Measurements from ENCODE around the gene CD52. TPM values are rescaled to one million over a fixed set of nuclear protein-coding genes. Genes with fewer than 3 reads are reported as not detected.
"Not testable (repeated sequence)": the region's sequence is repeated elsewhere in the genome, so short reads cannot be mapped to it uniquely, and the experiment has no call there.

The CD52 gene
- total RNA-seq, 2 experiments from 2014 or later, result 1,078 to 1,088 TPM

GRCh38 chr1:26296340-26297056, 21.3 kb upstream of the CD52 start:
- POLR2A ChIA-PET, result interaction anchor here (0.8 to 1.9 kb wide), 3 partner anchors 9 to 21 kb away, joined by 3 to 6 read pairs (median 4); partner anchors contain the start of genes CD52 and UBXN11
- H3K27ac Mint-ChIP-seq, result peak overlapping the region; percentile 77

DNA sequence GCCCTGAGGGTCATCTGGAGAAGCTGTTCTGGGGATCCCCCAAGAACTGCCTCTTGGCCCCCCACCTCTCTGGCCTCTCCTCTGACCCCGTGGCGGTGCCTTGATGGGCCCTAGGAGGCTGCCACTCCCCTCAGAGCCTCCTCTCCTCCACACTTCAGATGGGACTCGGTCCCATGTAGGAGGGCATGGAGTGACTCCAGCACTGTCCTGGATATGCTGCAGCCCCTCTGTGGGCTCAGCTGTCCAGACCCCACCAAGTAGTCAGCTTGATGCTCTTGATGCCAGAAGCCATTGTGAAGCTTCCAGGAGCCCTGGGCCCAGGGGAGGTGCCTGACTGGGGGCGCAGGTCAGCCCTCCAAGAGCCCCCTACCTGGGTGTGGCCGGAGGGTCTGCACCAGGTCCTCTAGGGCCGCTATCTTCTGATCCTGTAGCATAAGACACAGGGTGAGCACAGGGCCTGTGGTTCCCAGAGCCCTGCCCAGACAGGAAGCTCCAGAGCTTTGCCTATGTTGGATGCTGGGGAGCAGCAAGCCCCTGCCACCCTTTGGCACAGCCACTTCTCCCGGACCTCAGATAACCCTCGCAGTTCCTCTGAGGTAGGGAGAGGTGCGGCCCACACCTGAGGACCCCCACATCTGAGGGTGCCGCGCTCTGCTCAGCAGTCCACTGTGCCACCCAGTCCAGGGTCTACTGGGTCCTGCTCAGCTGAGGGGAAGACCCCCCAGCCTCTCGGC, 20.5 kb upstream of the CD52 start:
- Mint-ChIP-seq H3K4me3 (no peak overlapping the region), H3K4me1 (peaks cover 14% of the 10 kb centered on the region), H3K9me3 (no peaks in the 10 kb centered on the region), H3K27ac (no peak overlapping the region), H3K27me3 (no peaks in the 10 kb centered on the region), H3K36me3 (peaks cover 9% of the 10 kb centered on the region)
- POLR2A ChIA-PET, result interaction anchor here (1.1 to 1.9 kb wide), 3 partner anchors 8 to 9 kb away, joined by 3 to 6 read pairs (median 6); partner anchors contain the start of gene UBXN11
- no peak for DNase-seq
- ATAC-seq (ENCODE audit: low read depth), result no peak

More at GRCh38 chr1:26296340-26297056, 21.3 kb upstream of the CD52 start:
- peaks cover 20% of the 10 kb centered on the region for H3K4me1 Mint-ChIP-seq
- H3K36me3 Mint-ChIP-seq, result peaks cover 11% of the 10 kb centered on the region
- DNase-seq (no peak), ATAC-seq (ENCODE audit: low read depth) (no peak)
- H3K27me3 Mint-ChIP-seq, result no peaks in the 10 kb centered on the region
- no peaks in the 10 kb centered on the region for H3K9me3 Mint-ChIP-seq
- no peak overlapping the region for H3K4me3 Mint-ChIP-seq

- no peak for ATAC-seq (ENCODE audit: low read depth)
- H3K9me3 Mint-ChIP-seq, result no peaks in the 10 kb centered on the region
- H3K4me3 Mint-ChIP-seq, result no peak overlapping the region
- POLR2A ChIA-PET, result interaction anchor here (1.5 to 1.9 kb wide), 2 partner anchors 8 to 9 kb away, joined by 6 read pairs; partner anchors contain the start of gene UBXN11
- DNase-seq, result no peak
- H3K27me3 Mint-ChIP-seq, result no peaks in the 10 kb centered on the region
- H3K27ac Mint-ChIP-seq, result peak overlapping the region; percentile 38
- peaks cover 9% of the 10 kb centered on the region for H3K36me3 Mint-ChIP-seq
- peaks cover 14% of the 10 kb centered on the region for H3K4me1 Mint-ChIP-seq
Measured at GRCh38 chr1:26297791-26298124, 20.0 kb upstream of the CD52 start.

GRCh38 chr1:26300578-26301275, 17.0 kb upstream of the CD52 start:
- Mint-ChIP-seq H3K27ac (peak overlapping the region; percentile 54), H3K9me3 (no peaks in the 10 kb centered on the region), H3K4me3 (no peak overlapping the region), H3K27me3 (no peaks in the 10 kb centered on the region), H3K36me3 (peaks cover 4% of the 10 kb centered on the region), H3K4me1 (peaks cover 15% of the 10 kb centered on the region)
- no peak for ATAC-seq (ENCODE audit: low read depth)
- POLR2A ChIA-PET, result interaction anchor here (2.0 to 3.2 kb wide), 3 partner anchors 11 to 17 kb away, joined by 5 to 22 read pairs (median 9); partner anchors contain the start of gene CD52
- DNase-seq, result no peak

DNA sequence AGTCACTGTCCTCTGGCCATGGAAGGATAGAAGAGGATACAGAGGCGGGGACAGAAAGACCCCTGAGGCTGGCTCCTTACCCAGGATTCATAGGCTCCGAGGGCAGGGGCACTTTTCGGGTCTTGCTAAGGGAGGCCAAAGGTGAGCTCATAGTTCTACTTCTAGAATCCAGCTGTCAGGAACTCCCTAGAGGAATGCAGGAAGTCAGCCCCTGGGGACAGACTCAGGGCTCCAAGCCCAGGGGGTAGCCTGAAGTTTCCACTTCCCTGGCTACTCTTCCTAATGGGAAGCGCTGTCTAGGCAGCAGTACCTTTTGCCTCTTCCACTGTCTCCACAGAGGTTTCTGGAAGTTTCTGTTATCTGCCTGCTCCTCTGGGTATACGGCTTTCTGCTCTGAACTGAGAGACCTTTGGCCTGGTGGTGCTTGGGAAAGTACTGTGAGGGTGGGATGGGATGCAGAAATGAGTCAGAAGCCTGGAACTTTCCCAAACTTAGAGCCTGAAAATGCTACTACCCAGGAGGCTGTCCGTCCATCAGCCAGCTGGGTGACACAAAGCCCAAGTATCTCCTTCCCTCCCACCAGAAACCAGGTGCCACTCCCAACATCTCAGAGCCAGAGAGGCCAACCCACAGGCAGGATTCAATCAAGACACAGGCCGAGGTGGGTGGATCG, 14.9 kb upstream of the CD52 start:
- Mint-ChIP-seq H3K27ac (no peak overlapping the region), H3K27me3 (no peaks in the 10 kb centered on the region), H3K4me1 (peaks cover 33% of the 10 kb centered on the region), H3K4me3 (no peak overlapping the region), H3K9me3 (no peaks in the 10 kb centered on the region), H3K36me3 (no peaks in the 10 kb centered on the region)
- POLR2A ChIA-PET, result interaction anchor here (0.7 kb wide), 2 partner anchors 13 to 213 kb away, joined by 4 to 5 read pairs; no protein-coding TSS in a partner anchor
- ATAC-seq (ENCODE audit: low read depth) (no peak), DNase-seq (no peak)

GRCh38 chr1:26305667-26306289, 12.0 kb upstream of the CD52 start:
- ATAC-seq (ENCODE audit: low read depth) (no peak), DNase-seq (no peak)
- POLR2A ChIA-PET, result interaction anchor here (2.2 to 24.2 kb wide), 4 partner anchors 9 to 22 kb away, joined by 6 to 1079 read pairs (median 84); partner anchors contain the start of genes CD52 and SH3BGRL3
- Mint-ChIP-seq H3K4me1 (peaks cover 32% of the 10 kb centered on the region), H3K27ac (peak overlapping the region; percentile 97), H3K36me3 (no peaks in the 10 kb centered on the region), H3K9me3 (no peaks in the 10 kb centered on the region), H3K27me3 (no peaks in the 10 kb centered on the region), H3K4me3 (peak overlapping the region; percentile 94)

GRCh38 chr1:26306290-26307229, 11.2 kb upstream of the CD52 start, which contains the start of gene UBXN11:
UBXN11 (minus strand) TSS chr1:26306636; CDS start chr1:26302883, 3,753 bp downstream.
- peak within 1 kb of the TSS; percentile 97 for H3K27ac Mint-ChIP-seq
- POLR2A ChIA-PET, result interaction anchor here (1.1 to 24.2 kb wide), 6 partner anchors 9 to 195 kb away, joined by 3 to 1079 read pairs (median 16); partner anchors contain the start of genes CD52, PDIK1L and SH3BGRL3
- no peaks in the 10 kb centered on the region for H3K9me3 Mint-ChIP-seq
- DNase-seq (peak; percentile 88), ATAC-seq (ENCODE audit: low read depth) (peak; percentile 99)
- H3K36me3 Mint-ChIP-seq, result no peaks in the 10 kb centered on the region
- peaks cover 30% of the 10 kb centered on the region for H3K4me1 Mint-ChIP-seq
- H3K27me3 Mint-ChIP-seq, result no peaks in the 10 kb centered on the region
- H3K4me3 Mint-ChIP-seq, result peak within 1 kb of the TSS; percentile 94

DNA sequence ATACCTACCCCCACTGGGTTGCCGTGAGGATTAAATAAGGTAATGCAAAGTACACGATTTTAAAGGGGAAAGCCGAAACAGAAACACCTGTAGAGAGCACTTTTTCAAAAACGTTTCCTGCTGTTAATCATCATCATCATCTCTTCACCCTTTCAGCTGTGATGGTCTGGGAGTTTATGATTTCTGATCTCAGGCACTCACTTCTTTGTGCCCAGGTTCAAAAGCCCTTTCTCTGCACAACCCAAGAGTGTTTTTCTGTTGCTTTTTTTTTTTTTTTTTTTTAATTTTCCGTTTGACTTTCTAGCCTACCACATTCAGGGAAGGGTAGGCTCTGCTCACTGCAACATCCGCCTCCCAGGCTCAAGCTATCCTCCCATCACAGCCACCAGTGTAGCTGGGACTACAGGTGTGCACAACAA, 10.4 kb upstream of the CD52 start:
- peak; percentile 10 for ATAC-seq (ENCODE audit: low read depth)
- Mint-ChIP-seq H3K4me3 (peak overlapping the region; percentile 94), H3K36me3 (no peaks in the 10 kb centered on the region), H3K27me3 (no peaks in the 10 kb centered on the region), H3K27ac (peak overlapping the region; percentile 97), H3K9me3 (no peaks in the 10 kb centered on the region), H3K4me1 (peaks cover 34% of the 10 kb centered on the region)
- no peak for DNase-seq
- POLR2A ChIA-PET, result interaction anchor here (0.6 to 24.2 kb wide), 9 partner anchors 8 to 1382 kb away, joined by 3 to 1079 read pairs (median 6); partner anchors contain the start of genes CD52, PDIK1L and SH3BGRL3

GRCh38 chr1:26307966-26308899, 9.5 kb upstream of the CD52 start:
- Mint-ChIP-seq H3K4me1 (peaks cover 38% of the 10 kb centered on the region), H3K4me3 (peak overlapping the region; percentile 94), H3K27ac (peak overlapping the region; percentile 97)
- not testable (repeated sequence) for DNase-seq; ATAC-seq (ENCODE audit: low read depth); H3K27me3 Mint-ChIP-seq; H3K36me3 Mint-ChIP-seq; H3K9me3 Mint-ChIP-seq
- POLR2A ChIA-PET, result interaction anchor here (0.6 to 24.2 kb wide), 10 partner anchors 7 to 1382 kb away, joined by 3 to 1079 read pairs (median 6); partner anchors contain the start of genes CD52 and SH3BGRL3

- no peak overlapping the region for H3K27ac Mint-ChIP-seq
- no peak overlapping the region for H3K4me3 Mint-ChIP-seq
- DNase-seq (no peak), ATAC-seq (ENCODE audit: low read depth) (no peak)
- H3K27me3 Mint-ChIP-seq, result no peaks in the 10 kb centered on the region
- POLR2A ChIA-PET, result interaction anchor here (1.8 to 24.2 kb wide), 2 partner anchors 8 to 31 kb away, joined by 27 to 1079 read pairs; partner anchors contain the start of genes SH3BGRL3 and UBXN11
- no peaks in the 10 kb centered on the region for H3K9me3 Mint-ChIP-seq
- H3K36me3 Mint-ChIP-seq, result peaks cover 19% of the 10 kb centered on the region
- peaks cover 42% of the 10 kb centered on the region for H3K4me1 Mint-ChIP-seq
Measured at GRCh38 chr1:26314501-26314900, 3.3 kb upstream of the CD52 start.

Data from activated naive CD8-positive, alpha-beta T cell treated with anti-CD3 and anti-CD28 coated beads, Interleukin-2, amount 10 ng/mL, durations not matched to agents 7 days and 5 days (primary cell).